C1 segment of cervical spinal cord (tissue), 14 donors: ENCODE data around the gene HIF1AN.

Experiments
- DNase-seq, 14 donors: peaks; one replicate each; lab custom pipeline; 2025; lab: John Stamatoyannopoulos, UW

The HIF1AN gene

GRCh38 chr10:100535715-100536353 is at the start of gene HIF1AN:
Gene HIF1AN, plus strand, starts transcription at chr10:100535943. Its CDS starts 16 bp downstream, at chr10:100535959.
- DNase-seq: peak in 13 of 14 donors; percentile 49 to 88 (median 83)

- no peak for DNase-seq
These were observed 48.2 kb upstream of the HIF1AN start for GRCh38 chr10:100487529-100487928.

GRCh38 chr10:100489396-100489795 is 46.3 kb upstream of the HIF1AN start:
- DNase-seq: no peak

- DNase-seq: no peak
These were observed 45.2 kb upstream of the HIF1AN start for GRCh38 chr10:100490531-100490930.

GRCh38 chr10:100496567-100496966 is 39.2 kb upstream of the HIF1AN start:
- DNase-seq: no peak

GRCh38 chr10:100498059-100498458 is 37.7 kb upstream of the HIF1AN start:
- DNase-seq: no peak

- no peak for DNase-seq
These were observed 34.3 kb upstream of the HIF1AN start for GRCh38 chr10:100501423-100501822.

GRCh38 chr10:100502926-100503494 is 32.7 kb upstream of the HIF1AN start:
- no peak for DNase-seq

- DNase-seq: no peak
These were observed 31.6 kb upstream of the HIF1AN start for GRCh38 chr10:100504096-100504495.

- DNase-seq: no peak
These were observed 30.6 kb upstream of the HIF1AN start for GRCh38 chr10:100505164-100505563.

- DNase-seq: no peak
These were observed 29.0 kb upstream of the HIF1AN start for GRCh38 chr10:100506596-100507356.

GRCh38 chr10:100507357-100507732 is 28.4 kb upstream of the HIF1AN start:
- DNase-seq: no peak

GRCh38 chr10:100508266-100508665 is 27.5 kb upstream of the HIF1AN start:
- DNase-seq: no peak

GRCh38 chr10:100508691-100509150 is 27.0 kb upstream of the HIF1AN start:
- no peak for DNase-seq

- no peak for DNase-seq
These were observed 26.4 kb upstream of the HIF1AN start for GRCh38 chr10:100509241-100509840.

- no peak for DNase-seq
These were observed 25.0 kb upstream of the HIF1AN start for GRCh38 chr10:100510533-100511308.

GRCh38 chr10:100515612-100516011 is 20.1 kb upstream of the HIF1AN start:
- no peak for DNase-seq

GRCh38 chr10:100516847-100517246 is 18.9 kb upstream of the HIF1AN start:
- DNase-seq: peak in 1 of 14 donors; percentile 24

GRCh38 chr10:100518761-100519241 is 16.9 kb upstream of the HIF1AN start:
- peak in 11 of 14 donors; percentile 9 to 62 (median 31) for DNase-seq

GRCh38 chr10:100519311-100520051 is 16.3 kb upstream of the HIF1AN start, which contains the start of gene SEC31B:
Gene SEC31B, minus strand, starts transcription at chr10:100519861. Its CDS starts 2,909 bp downstream, at chr10:100516952.
- DNase-seq: peak in 12 of 14 donors; percentile 12 to 62 (median 42)
